Stimulated activated memory B cell treated with anti-CD40 and anti-IgM and Interleukin-4, amounts not matched to agents 10 μg/mL and 1 μg/mL and 100 μg/mL, for 72 hours (primary cell): ENCODE results near the gene PRMT7.

Source experiments
- ATAC-seq: fragments of 150-1000 bp; cut with Tn5 transposase; 2 replicates; pipeline ENCODE4 v1.10.0; 2021
- H3K27ac Mint-ChIP-seq: one replicate; pipeline ENCODE4 v1.8.0; 2022; ENCODE audit warnings: mild to moderate bottlenecking, mixed read lengths
- H3K27me3 Mint-ChIP-seq: one replicate; pipeline ENCODE4 v1.8.0; 2022; ENCODE audit warnings: mixed read lengths
- H3K36me3 Mint-ChIP-seq: one replicate; pipeline ENCODE4 v1.8.0; 2022; ENCODE audit warnings: mixed read lengths
- H3K4me1 Mint-ChIP-seq: one replicate; pipeline ENCODE4 v1.8.0; 2022; ENCODE audit warnings: mixed read lengths
- H3K4me3 Mint-ChIP-seq: one replicate; pipeline ENCODE4 v1.8.0; 2022; ENCODE audit warnings: mild to moderate bottlenecking, moderate library complexity, mixed read lengths
- H3K9me3 Mint-ChIP-seq: one replicate; pipeline ENCODE4 v1.8.0; 2022; ENCODE audit warnings: mixed read lengths

Gene PRMT7

GRCh38 chr16:68310774-68311511, at the start of gene PRMT7, which contains the start of gene SLC7A6OS:
Gene PRMT7, plus strand, starts transcription at chr16:68311019. Its CDS starts 4,961 bp downstream, at chr16:68315980.
Gene SLC7A6OS, minus strand, starts transcription at chr16:68310946. Its CDS starts 20 bp downstream, at chr16:68310926.
- peaks cover 33% of the 10 kb centered on the region for H3K4me1 Mint-ChIP-seq
- ATAC-seq = peak; percentile 100
- H3K4me3 Mint-ChIP-seq = peak within 1 kb of the TSS; percentile 95
- peak within 1 kb of the TSS; percentile 88 for H3K27ac Mint-ChIP-seq
- H3K36me3 Mint-ChIP-seq = peaks cover 18% of the 10 kb centered on the region
- no peaks in the 10 kb centered on the region for H3K9me3 Mint-ChIP-seq
- H3K27me3 Mint-ChIP-seq = no peaks in the 10 kb centered on the region

- peak overlapping the region; percentile 95 for H3K27ac Mint-ChIP-seq
- ATAC-seq = no peak
- peak overlapping the region; percentile 87 for H3K4me3 Mint-ChIP-seq
- no peaks in the 10 kb centered on the region for H3K27me3 Mint-ChIP-seq
- H3K4me1 Mint-ChIP-seq = peaks cover 54% of the 10 kb centered on the region
- H3K9me3 Mint-ChIP-seq = no peaks in the 10 kb centered on the region
- peaks cover 2% of the 10 kb centered on the region for H3K36me3 Mint-ChIP-seq
Measured at GRCh38 chr16:68263559-68264127, 47.2 kb upstream of the PRMT7 start.

- peaks cover 58% of the 10 kb centered on the region for H3K4me1 Mint-ChIP-seq
- peaks cover 5% of the 10 kb centered on the region for H3K36me3 Mint-ChIP-seq
- H3K4me3 Mint-ChIP-seq = peak within 1 kb of the TSS; percentile 87
- H3K9me3 Mint-ChIP-seq = no peaks in the 10 kb centered on the region
- H3K27ac Mint-ChIP-seq = peak within 1 kb of the TSS; percentile 95
- ATAC-seq = peak; percentile 91
- no peaks in the 10 kb centered on the region for H3K27me3 Mint-ChIP-seq
Measured at GRCh38 chr16:68264128-68265077, 46.4 kb upstream of the PRMT7 start, which contains the start of gene SLC7A6. Gene SLC7A6, plus strand, starts transcription at chr16:68264526. Its CDS starts 10,201 bp downstream, at chr16:68274727.

GRCh38 chr16:68265078-68265920, 45.5 kb upstream of the PRMT7 start:
- Mint-ChIP-seq H3K4me3 (peak overlapping the region; percentile 82), H3K4me1 (peaks cover 67% of the 10 kb centered on the region), H3K36me3 (peaks cover 11% of the 10 kb centered on the region), H3K27me3 (no peaks in the 10 kb centered on the region), H3K9me3 (no peaks in the 10 kb centered on the region), H3K27ac (peak overlapping the region; percentile 95)
- peak; percentile 7 for ATAC-seq

GRCh38 chr16:68267612-68268405, 43.0 kb upstream of the PRMT7 start:
- peaks cover 72% of the 10 kb centered on the region for H3K4me1 Mint-ChIP-seq
- H3K9me3 Mint-ChIP-seq = no peaks in the 10 kb centered on the region
- no peak for ATAC-seq
- peak overlapping the region; percentile 61 for H3K27ac Mint-ChIP-seq
- peaks cover 18% of the 10 kb centered on the region for H3K36me3 Mint-ChIP-seq
- H3K4me3 Mint-ChIP-seq = no peak overlapping the region
- H3K27me3 Mint-ChIP-seq = no peaks in the 10 kb centered on the region

- ATAC-seq = no peak
- Mint-ChIP-seq H3K36me3 (peaks cover 35% of the 10 kb centered on the region), H3K4me3 (no peak overlapping the region), H3K9me3 (no peaks in the 10 kb centered on the region), H3K27me3 (no peaks in the 10 kb centered on the region), H3K4me1 (peaks cover 81% of the 10 kb centered on the region), H3K27ac (peak overlapping the region; percentile 65)
Measured at GRCh38 chr16:68269793-68270192, 41.0 kb upstream of the PRMT7 start.

GRCh38 chr16:68270353-68270752, 40.5 kb upstream of the PRMT7 start:
- H3K4me3 Mint-ChIP-seq = no peak overlapping the region
- H3K27ac Mint-ChIP-seq = peak overlapping the region; percentile 65
- peaks cover 40% of the 10 kb centered on the region for H3K36me3 Mint-ChIP-seq
- H3K27me3 Mint-ChIP-seq = no peaks in the 10 kb centered on the region
- H3K4me1 Mint-ChIP-seq = peaks cover 84% of the 10 kb centered on the region
- peak; percentile 59 for ATAC-seq
- no peaks in the 10 kb centered on the region for H3K9me3 Mint-ChIP-seq

- no peaks in the 10 kb centered on the region for H3K27me3 Mint-ChIP-seq
- no peaks in the 10 kb centered on the region for H3K9me3 Mint-ChIP-seq
- ATAC-seq = peak; percentile 54
- no peak overlapping the region for H3K4me3 Mint-ChIP-seq
- H3K4me1 Mint-ChIP-seq = peaks cover 75% of the 10 kb centered on the region
- peak overlapping the region; percentile 41 for H3K27ac Mint-ChIP-seq
- H3K36me3 Mint-ChIP-seq = peaks cover 50% of the 10 kb centered on the region
Measured at GRCh38 chr16:68272507-68273209, 38.2 kb upstream of the PRMT7 start.

- no peak overlapping the region for H3K4me3 Mint-ChIP-seq
Measured at GRCh38 chr16:68273459-68273858, 37.4 kb upstream of the PRMT7 start.

GRCh38 chr16:68273896-68274295, 36.9 kb upstream of the PRMT7 start:
- ATAC-seq = no peak
- peak overlapping the region; percentile 41 for H3K27ac Mint-ChIP-seq
- H3K9me3 Mint-ChIP-seq = no peaks in the 10 kb centered on the region
- H3K36me3 Mint-ChIP-seq = peaks cover 50% of the 10 kb centered on the region
- peaks cover 68% of the 10 kb centered on the region for H3K4me1 Mint-ChIP-seq
- H3K27me3 Mint-ChIP-seq = no peaks in the 10 kb centered on the region
- peak overlapping the region; percentile 21 for H3K4me3 Mint-ChIP-seq

More at GRCh38 chr16:68273459-68273858, 37.4 kb upstream of the PRMT7 start:
- Mint-ChIP-seq H3K27ac (peak overlapping the region; percentile 41), H3K36me3 (peaks cover 50% of the 10 kb centered on the region), H3K27me3 (no peaks in the 10 kb centered on the region), H3K4me1 (peaks cover 70% of the 10 kb centered on the region), H3K9me3 (no peaks in the 10 kb centered on the region)
- ATAC-seq = no peak

GRCh38 chr16:68274441-68274840, 36.4 kb upstream of the PRMT7 start:
- peak overlapping the region; percentile 41 for H3K27ac Mint-ChIP-seq
- peaks cover 63% of the 10 kb centered on the region for H3K4me1 Mint-ChIP-seq
- no peaks in the 10 kb centered on the region for H3K9me3 Mint-ChIP-seq
- H3K36me3 Mint-ChIP-seq = peaks cover 44% of the 10 kb centered on the region
- H3K4me3 Mint-ChIP-seq = no peak overlapping the region
- no peak for ATAC-seq
- H3K27me3 Mint-ChIP-seq = no peaks in the 10 kb centered on the region

- Mint-ChIP-seq H3K9me3 (no peaks in the 10 kb centered on the region), H3K27me3 (no peaks in the 10 kb centered on the region), H3K27ac (peak overlapping the region; percentile 41), H3K4me1 (peaks cover 57% of the 10 kb centered on the region), H3K4me3 (peak overlapping the region; percentile 18), H3K36me3 (peaks cover 45% of the 10 kb centered on the region)
- ATAC-seq = peak; percentile 96
Measured at GRCh38 chr16:68275611-68276191, 35.1 kb upstream of the PRMT7 start.

- Mint-ChIP-seq H3K9me3 (no peaks in the 10 kb centered on the region), H3K4me1 (peaks cover 57% of the 10 kb centered on the region), H3K4me3 (peak overlapping the region; percentile 18), H3K27ac (peak overlapping the region; percentile 41), H3K27me3 (no peaks in the 10 kb centered on the region), H3K36me3 (peaks cover 46% of the 10 kb centered on the region)
- ATAC-seq = no peak
Measured at GRCh38 chr16:68276223-68276622, 34.6 kb upstream of the PRMT7 start.
